GM23338 (cell line): ENCODE results near the gene NDUFB5. TPM values are rescaled to one million over a fixed set of nuclear protein-coding genes. Genes with fewer than 3 reads are reported as not detected.
A peak's percentile ranks its signal among the peaks of the same experiment; 100 is the strongest.

Experiments used
- ATAC-seq: fragments of 200-7000 bp; cut with Tn5 transposase; 3 replicates; pipeline ENCODE4 v1.9.1; 2020
- DNase-seq: peaks from one replicate; pipeline ENCODE4 v3.0.0-alpha.2; 2015; ENCODE audit warnings: low spot score
- H2AFZ ChIP-seq: fragments of 200-600 bp; sonication (generic); 2 replicates; pipeline ENCODE4 v1.8.0; 2016; ENCODE audit warnings: antibody characterized with exemption, mild to moderate bottlenecking, moderate library complexity
- H3F3A ChIP-seq: fragments of 200-600 bp; sonication (generic); replicated peaks from 2 replicates; pipeline ENCODE4 v1.8.0; 2017; ENCODE audit warnings: antibody characterized with exemption, mixed run types, low read depth
- H3K27ac ChIP-seq: fragments of 200-600 bp; sonication (generic); 2 replicates; pipeline ENCODE4 v1.6.1; 2016; ENCODE audit warnings: low read depth
- H3K27me3 ChIP-seq: fragments of 200-600 bp; sonication (generic); 2 replicates; pipeline ENCODE4 v1.8.0; 2016; ENCODE audit warnings: mild to moderate bottlenecking, mixed run types, moderate library complexity; ENCODE audit not compliant: insufficient read depth
- H3K36me3 ChIP-seq: fragments of 200-600 bp; sonication (generic); 2 replicates; pipeline ENCODE4 v1.8.0; 2016; ENCODE audit warnings: mild to moderate bottlenecking; ENCODE audit not compliant: insufficient read depth
- H3K4me1 ChIP-seq: fragments of 200-600 bp; sonication (generic); 2 replicates; pipeline ENCODE4 v1.8.0; 2016; ENCODE audit warnings: mild to moderate bottlenecking, moderate library complexity; ENCODE audit not compliant: insufficient read depth
- H3K4me2 ChIP-seq: fragments of 200-600 bp; sonication (generic); 2 replicates; pipeline ENCODE4 v1.7.1; 2017; ENCODE audit warnings: mixed run types
- H3K4me3 ChIP-seq: fragments of 200-600 bp; sonication (generic); 2 replicates; pipeline ENCODE4 v1.6.1; 2016; ENCODE audit warnings: mixed run types
- H3K79me2 ChIP-seq: fragments of 200-600 bp; sonication (generic); replicated peaks from 2 replicates; pipeline ENCODE4 v1.8.0; 2017; ENCODE audit warnings: mild to moderate bottlenecking; ENCODE audit not compliant: insufficient read depth
- H3K9me2 ChIP-seq: fragments of 200-600 bp; sonication (generic); 2 replicates; pipeline ENCODE4 v1.8.0; 2017; ENCODE audit not compliant: insufficient read depth
- H4K20me1 ChIP-seq: fragments of 200-600 bp; sonication (generic); replicated peaks from 2 replicates; pipeline ENCODE4 v1.8.0; 2017; ENCODE audit warnings: mild to moderate bottlenecking; ENCODE audit not compliant: insufficient read depth
- H3K27ac Mint-ChIP-seq: 2 replicates; pipeline ENCODE4 v1.8.0; 2020; ENCODE audit warnings: inconsistent platforms, mild to moderate bottlenecking, moderate library complexity, mixed read lengths
- H3K27me3 Mint-ChIP-seq: 3 replicates; pipeline ENCODE4 v1.8.0; 2022; ENCODE audit warnings: low read depth, mild to moderate bottlenecking, moderate library complexity, mixed read lengths, inconsistent platforms; ENCODE audit not compliant: insufficient read depth, poor library complexity
- H3K36me3 Mint-ChIP-seq: 3 replicates; pipeline ENCODE4 v1.8.0; 2021; ENCODE audit warnings: low read depth, mild to moderate bottlenecking, inconsistent platforms, moderate library complexity, mixed read lengths
- H3K4me1 Mint-ChIP-seq: 3 replicates; pipeline ENCODE4 v1.8.0; 2020; ENCODE audit warnings: mild to moderate bottlenecking, inconsistent platforms, mixed read lengths
- H3K4me3 Mint-ChIP-seq: 3 replicates; pipeline ENCODE4 v1.8.0; 2021; ENCODE audit warnings: moderate library complexity, mild to moderate bottlenecking, inconsistent platforms, mixed read lengths
- H3K9me3 Mint-ChIP-seq: 3 replicates; pipeline ENCODE4 v1.8.0; 2020; ENCODE audit warnings: moderate library complexity, mild to moderate bottlenecking, inconsistent platforms, mixed read lengths
- CREB1 ChIP-seq: fragments of 250-450 bp; sonication (Bioruptor Pico); IDR thresholded peaks from 2 replicates; pipeline ENCODE4 v1.5.0; 2020; ENCODE audit warnings: low read depth, mild to moderate bottlenecking, moderate library complexity
- CTCF ChIP-seq, 2 experiments: fragments of 200-600 bp in 1 of 2; sonication (generic) in 1 of 2; conservative IDR thresholded peaks; 2 replicates each; pipeline versions ENCODE4 v1.5.1 to v1.6.1; 2016 to 2017; ENCODE audit warnings: antibody characterized with exemption in 2 of 2, low read depth in 2 of 2, mild to moderate bottlenecking in 2 of 2, moderate library complexity in 1 of 2
- EZH2 ChIP-seq: fragments of 200-600 bp; sonication (generic); IDR thresholded peaks from one replicate; pipeline ENCODE4 v1.8.0; 2017; ENCODE audit warnings: antibody characterized with exemption, mild to moderate bottlenecking, low read depth; ENCODE audit not compliant: unreplicated experiment
- EZH2phosphoT487 ChIP-seq: fragments of 200-600 bp; sonication (generic); IDR thresholded peaks from one replicate; pipeline ENCODE4 v1.8.1; 2018; ENCODE audit warnings: antibody characterized with exemption; ENCODE audit not compliant: unreplicated experiment
- NANOG ChIP-seq: IDR thresholded peaks from 2 replicates; pipeline ENCODE4 v1.6.1; 2016; ENCODE audit warnings: antibody characterized with exemption, borderline replicate concordance
- REST ChIP-seq: IDR thresholded peaks from one replicate; pipeline ENCODE4 v1.6.1; 2018; ENCODE audit warnings: antibody characterized with exemption; ENCODE audit not compliant: unreplicated experiment
- STAT1 ChIP-seq: IDR thresholded peaks from one replicate; pipeline ENCODE4 v1.6.1; 2016; ENCODE audit warnings: antibody characterized with exemption; ENCODE audit not compliant: unreplicated experiment
- ZNF114 ChIP-seq: fragments of 250-450 bp; sonication (Bioruptor Pico); IDR thresholded peaks from 2 replicates; pipeline ENCODE4 v1.5.0; 2020; ENCODE audit warnings: mild to moderate bottlenecking, moderate library complexity
- polyA plus RNA-seq: library from polyadenylated mRNA; unstranded; fragments of >200 nt; fragmentation: Nextera tagmentation; extraction: Ambion mirVana; gene quantifications from 2 replicates; pipeline ENCODE4 v1.2.1, GENCODE V29; 2016
- total RNA-seq: library from RNA; depleted of rRNA; stranded (reverse); fragments of >200 nt; shearing (Covaris generic); gene quantifications from 2 replicates; pipeline ENCODE4 v1.2.3, GENCODE V29; 2014
- TF ChIP-seq, protein P1 (sequence below): IDR thresholded peaks from 2 replicates; pipeline ENCODE4 v1.6.1; 2016; ENCODE audit warnings: antibody characterized with exemption

The NDUFB5 gene
- total and polyA plus RNA-seq, 2 experiments from 2014 or later, result 65.4 to 113 TPM

DNA sequence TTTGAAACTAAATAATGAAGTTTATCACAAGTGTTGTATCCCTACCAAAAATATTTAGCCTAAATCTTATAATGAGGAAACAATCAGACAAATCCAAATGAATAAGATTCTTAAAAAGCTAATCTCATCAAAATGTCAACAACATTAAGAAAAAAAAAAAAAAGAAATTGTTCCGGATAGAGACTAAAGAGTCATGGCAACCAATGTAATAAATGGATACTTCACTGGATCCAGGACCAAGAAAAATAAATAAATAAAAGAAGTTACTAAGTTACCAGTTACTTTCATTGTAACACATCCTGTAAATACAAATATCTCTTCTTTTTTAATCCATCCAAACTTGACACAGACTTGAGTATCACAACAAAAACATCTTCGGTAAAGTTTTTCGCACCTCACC is 763 bp upstream of the NDUFB5 start (continued):
- TF ChIP-seq REST (no peak), ZNF114 (CRISPR knock-in tag) (no peak), CREB1 (no peak), NANOG (no peak)

DNA sequence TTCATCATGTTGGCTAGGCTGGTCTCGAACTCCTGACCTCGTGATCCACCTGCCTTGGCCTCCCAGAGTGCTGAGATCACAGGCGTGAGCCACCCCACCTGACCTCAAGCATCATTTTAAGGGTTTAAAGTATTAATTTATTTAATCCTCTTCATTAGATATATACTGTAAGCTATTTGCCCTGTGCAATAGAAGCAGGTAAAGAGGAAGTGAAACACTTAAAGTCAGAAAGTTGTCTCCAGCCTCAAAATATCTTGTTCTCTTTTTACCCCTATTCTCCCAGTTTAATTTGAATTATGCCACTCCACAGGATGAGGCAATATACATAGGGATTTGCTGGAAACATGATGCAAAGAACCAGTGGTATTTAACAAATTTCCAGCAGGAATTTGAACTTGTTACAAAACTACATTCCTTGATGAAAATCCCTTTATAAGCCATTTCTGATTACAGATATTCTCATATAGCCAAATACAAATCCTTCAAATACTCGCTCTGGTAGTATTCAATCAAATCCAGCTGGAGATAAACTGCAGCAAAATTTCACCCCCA is 2.0 kb downstream of the NDUFB5 start:
- H3K4me1 Mint-ChIP-seq, result peaks cover 2% of the 10 kb centered on the region
- no peak overlapping the region for H2AFZ ChIP-seq
- peaks cover 4% of the 10 kb centered on the region; the same call in 1 of the 2 replicates for H4K20me1 ChIP-seq
- peaks cover 3% of the 10 kb centered on the region; the same call in 1 of the 2 replicates for H3K36me3 ChIP-seq
- peak overlapping the region; percentile 26; the same call in 1 of the 3 replicates for H3K4me3 Mint-ChIP-seq
- H3K9me3 Mint-ChIP-seq, result no peaks in the 10 kb centered on the region; the same call in 1 of the 3 replicates
- no peak overlapping the region for H3K27ac Mint-ChIP-seq
- DNase-seq (no peak), ATAC-seq (no peak)
- peaks cover 5% of the 10 kb centered on the region; the same call in 1 of the 2 replicates for H3K4me1 ChIP-seq
- peaks cover 69% of the 10 kb centered on the region for H3K79me2 ChIP-seq
- H3F3A ChIP-seq, result no peaks in the 10 kb centered on the region
- H3K4me3 ChIP-seq, result no peak overlapping the region
- H3K4me2 ChIP-seq, result no peak overlapping the region
- no peaks in the 10 kb centered on the region for H3K9me2 ChIP-seq
- H3K27me3 ChIP-seq, result no peaks in the 10 kb centered on the region
- peaks cover 8% of the 10 kb centered on the region; the same call in 2 of the 3 replicates for H3K36me3 Mint-ChIP-seq
- H3K27me3 Mint-ChIP-seq, result peaks cover 6% of the 10 kb centered on the region
- no peak overlapping the region for H3K27ac ChIP-seq
- TF ChIP-seq EZH2, result no peak
- TF ChIP-seq STAT1, result no peak
- no peak for TF ChIP-seq REST
- TF ChIP-seq CTCF (conservative IDR thresholded peaks at IDR 0.05; ENCODE audit: low read depth in 2 of 2), result no peak
- TF ChIP-seq NANOG, result no peak
- TF ChIP-seq, protein P1, sequence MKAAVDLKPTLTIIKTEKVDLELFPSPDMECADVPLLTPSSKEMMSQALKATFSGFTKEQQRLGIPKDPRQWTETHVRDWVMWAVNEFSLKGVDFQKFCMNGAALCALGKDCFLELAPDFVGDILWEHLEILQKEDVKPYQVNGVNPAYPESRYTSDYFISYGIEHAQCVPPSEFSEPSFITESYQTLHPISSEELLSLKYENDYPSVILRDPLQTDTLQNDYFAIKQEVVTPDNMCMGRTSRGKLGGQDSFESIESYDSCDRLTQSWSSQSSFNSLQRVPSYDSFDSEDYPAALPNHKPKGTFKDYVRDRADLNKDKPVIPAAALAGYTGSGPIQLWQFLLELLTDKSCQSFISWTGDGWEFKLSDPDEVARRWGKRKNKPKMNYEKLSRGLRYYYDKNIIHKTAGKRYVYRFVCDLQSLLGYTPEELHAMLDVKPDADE, result no peak
- no peak for TF ChIP-seq EZH2phosphoT487
